WTC11 (cell line): ENCODE results near the gene CORO1C. TPM values are rescaled to one million over a fixed set of nuclear protein-coding genes. Genes with fewer than 3 reads are reported as not detected.
A peak's percentile ranks its signal among the peaks of the same experiment; 100 is the strongest.

Source experiments
- ATAC-seq: fragments of 200-7000 bp; cut with Tn5 transposase; 2 replicates; pipeline ENCODE4 v1.10.0; 2021; ENCODE audit warnings: mild to moderate bottlenecking, moderate library complexity
- CTCF ChIA-PET: fragments of 300-600 bp; sonication (Branson Sonifier 250); formaldehyde crosslinking; loops from one replicate; lab custom pipeline; 2021; ENCODE audit warnings: antibody characterized with exemption; lab: Charles Lee
- POLR2A ChIA-PET: fragments of 350-600 bp; sonication (Branson Sonifier 250); formaldehyde crosslinking; loops from one replicate; lab custom pipeline; 2021; ENCODE audit warnings: antibody characterized with exemption; lab: Charles Lee
- DNase-seq: peaks from one replicate; pipeline ENCODE4 v3.0.0; 2021; ENCODE audit warnings: low spot score
- H3K27ac Mint-ChIP-seq: 2 replicates; pipeline ENCODE4 v1.8.0; 2021; ENCODE audit warnings: mixed read lengths
- H3K27me3 Mint-ChIP-seq: 2 replicates; pipeline ENCODE4 v1.8.0; 2021; ENCODE audit warnings: low read depth, mild to moderate bottlenecking, moderate library complexity, mixed read lengths
- H3K36me3 Mint-ChIP-seq: 2 replicates; pipeline ENCODE4 v1.8.0; 2021; ENCODE audit warnings: mixed read lengths
- H3K4me1 Mint-ChIP-seq: 2 replicates; pipeline ENCODE4 v1.8.0; 2022; ENCODE audit warnings: mixed read lengths
- H3K4me3 Mint-ChIP-seq: 2 replicates; pipeline ENCODE4 v1.8.0; 2021; ENCODE audit warnings: mild to moderate bottlenecking, moderate library complexity, mixed read lengths
- H3K9me3 Mint-ChIP-seq: 2 replicates; pipeline ENCODE4 v1.8.0; 2021; ENCODE audit warnings: mixed read lengths
- CREB1 ChIP-seq: sonication (generic); formaldehyde crosslinking; IDR thresholded peaks from 2 replicates; pipeline ENCODE4 v1.8.0; 2023; ENCODE audit warnings: mild to moderate bottlenecking, missing genetic modification reagents
- CREM ChIP-seq: sonication (generic); formaldehyde crosslinking; IDR thresholded peaks from 2 replicates; pipeline ENCODE4 v1.8.1; 2022; ENCODE audit warnings: mild to moderate bottlenecking, missing genetic modification reagents, moderate library complexity
- FOXJ3 ChIP-seq: sonication (generic); formaldehyde crosslinking; IDR thresholded peaks from 2 replicates; pipeline ENCODE4 v1.9.0; 2021; ENCODE audit warnings: missing genetic modification reagents, mild to moderate bottlenecking, borderline replicate concordance
- GABPB1 ChIP-seq: sonication (generic); formaldehyde crosslinking; IDR thresholded peaks from 2 replicates; pipeline ENCODE4 v1.8.1; 2023; ENCODE audit warnings: mild to moderate bottlenecking, missing genetic modification reagents
- GTF2I ChIP-seq: fragments of 250-450 bp; sonication (Bioruptor Pico); conservative IDR thresholded peaks from 2 replicates; pipeline ENCODE4 v1.4.0; 2021; ENCODE audit warnings: mild to moderate bottlenecking
- MYBL2 ChIP-seq: sonication (generic); formaldehyde crosslinking; IDR thresholded peaks from 2 replicates; pipeline ENCODE4 v1.8.1; 2023; ENCODE audit warnings: mild to moderate bottlenecking, moderate library complexity, missing genetic modification reagents
- OVOL2 ChIP-seq: fragments of 250-450 bp; sonication (Bioruptor Pico); IDR thresholded peaks from 2 replicates; pipeline ENCODE4 v1.9.0; 2021; ENCODE audit warnings: mild to moderate bottlenecking, borderline replicate concordance
- RORB ChIP-seq: fragments of 250-450 bp; sonication (Bioruptor Pico); IDR thresholded peaks from 2 replicates; pipeline ENCODE4 v1.9.0; 2021; ENCODE audit warnings: mild to moderate bottlenecking
- SMAD4 ChIP-seq: sonication (generic); formaldehyde crosslinking; IDR thresholded peaks from 2 replicates; pipeline ENCODE4 v1.8.0; 2022; ENCODE audit warnings: mild to moderate bottlenecking, missing genetic modification reagents
- TEAD4 ChIP-seq: sonication (generic); formaldehyde crosslinking; IDR thresholded peaks from 2 replicates; pipeline ENCODE4 v1.8.0; 2022; ENCODE audit warnings: mild to moderate bottlenecking, missing genetic modification reagents
- ZNF317 ChIP-seq: sonication (generic); formaldehyde crosslinking; IDR thresholded peaks from 2 replicates; pipeline ENCODE4 v1.8.1; 2023; ENCODE audit warnings: low read depth, mild to moderate bottlenecking, moderate library complexity, missing genetic modification reagents, borderline replicate concordance
- ZNF416 ChIP-seq: fragments of 250-450 bp; sonication (Bioruptor Pico); IDR thresholded peaks from 2 replicates; pipeline ENCODE4 v1.9.0; 2021; ENCODE audit warnings: mild to moderate bottlenecking, inconsistent platforms
- ZNF671 ChIP-seq: fragments of 250-450 bp; sonication (Bioruptor Pico); IDR thresholded peaks from 2 replicates; pipeline ENCODE4 v1.8.0; 2021; ENCODE audit warnings: mild to moderate bottlenecking
- total RNA-seq: library from RNA; stranded (reverse); gene quantifications from 3 replicates; pipeline ENCODE4 v1.2.3, GENCODE V29; 2021
- TF ChIP-seq, protein P1 (sequence below): sonication (generic); formaldehyde crosslinking; IDR thresholded peaks from 2 replicates; pipeline ENCODE4 v1.8.0; 2022; ENCODE audit warnings: mild to moderate bottlenecking, missing genetic modification reagents
- TF ChIP-seq, protein P2 (sequence below): sonication (generic); formaldehyde crosslinking; IDR thresholded peaks from 2 replicates; pipeline ENCODE4 v1.8.0; 2022; ENCODE audit warnings: missing genetic modification reagents
- TF ChIP-seq, protein P3 (sequence below): fragments of 250-450 bp; sonication (Bioruptor Pico); IDR thresholded peaks from 2 replicates; pipeline ENCODE4 v1.9.0; 2021; ENCODE audit warnings: mild to moderate bottlenecking
- TF ChIP-seq, protein P4 (sequence below): sonication (generic); formaldehyde crosslinking; IDR thresholded peaks from 2 replicates; pipeline ENCODE4 v1.8.1; 2023; ENCODE audit warnings: mild to moderate bottlenecking, missing genetic modification reagents, moderate library complexity
- TF ChIP-seq, protein P5 (sequence below): fragments of 250-450 bp; sonication (Bioruptor Pico); IDR thresholded peaks from 2 replicates; pipeline ENCODE4 v1.9.0; 2021; ENCODE audit warnings: mild to moderate bottlenecking
- TF ChIP-seq, protein P6 (sequence below): sonication (generic); formaldehyde crosslinking; IDR thresholded peaks from 2 replicates; pipeline ENCODE4 v1.8.1; 2023; ENCODE audit warnings: mild to moderate bottlenecking, missing genetic modification reagents
- TF ChIP-seq, protein P7 (sequence below): sonication (generic); formaldehyde crosslinking; IDR thresholded peaks from 2 replicates; pipeline ENCODE4 v1.8.1; 2023; ENCODE audit warnings: mild to moderate bottlenecking, missing genetic modification reagents, borderline replicate concordance

Gene CORO1C
- total RNA-seq, 1 experiment from 2014 or later: 113 TPM

DNA sequence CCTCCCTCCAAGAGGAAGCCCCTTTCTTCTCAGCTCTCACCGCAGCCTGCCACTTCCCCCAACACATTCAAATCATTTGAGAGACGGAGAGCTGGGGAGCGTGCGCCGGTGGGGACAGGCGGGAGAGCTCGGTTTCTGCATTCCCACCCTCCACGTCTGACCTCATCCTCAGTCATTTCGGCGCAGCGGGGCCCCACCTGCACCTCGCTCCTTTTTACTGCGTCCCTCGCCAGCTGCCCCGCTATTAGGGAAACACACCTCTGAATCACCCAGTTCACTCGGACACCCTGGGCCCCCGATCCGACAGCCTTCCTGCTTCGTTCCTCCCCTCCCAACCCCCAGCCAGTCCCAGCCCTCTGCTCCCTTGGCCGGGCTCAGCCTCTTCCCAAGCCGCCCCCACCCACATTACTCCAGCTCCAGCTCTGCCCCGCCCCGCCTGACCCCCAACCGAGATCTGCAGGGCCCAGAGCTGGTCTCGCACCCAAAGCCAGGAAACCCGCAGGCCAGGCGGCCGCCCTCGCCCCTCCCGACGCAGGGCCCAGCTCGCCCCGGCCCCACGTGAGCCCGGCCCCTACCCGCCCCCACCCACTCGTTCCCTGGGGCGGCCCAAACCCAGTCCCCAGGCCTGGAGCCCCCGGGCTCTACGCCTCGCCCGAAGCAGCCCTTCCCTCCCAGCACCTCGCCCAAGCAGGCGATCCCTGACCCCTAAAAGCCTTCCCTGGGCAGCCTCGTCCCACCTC, 783 bp downstream of the CORO1C start:
- Mint-ChIP-seq H3K4me3 (peak overlapping the region; percentile 90), H3K4me1 (peaks cover 43% of the 10 kb centered on the region), H3K27me3 (no peaks in the 10 kb centered on the region), H3K27ac (peak overlapping the region; percentile 86), H3K36me3 (no peaks in the 10 kb centered on the region), H3K9me3 (no peaks in the 10 kb centered on the region)
- ChIA-PET POLR2A (interaction anchor here (0.6 to 1.4 kb wide), 13 partner anchors 8 to 170 kb away, joined by 3 to 16 read pairs (median 4); partner anchors contain the start of genes ISCU and SART3), CTCF (interaction anchor here (0.9 to 1.4 kb wide), 6 partner anchors 37 to 73 kb away, joined by 3 to 12 read pairs (median 4); no protein-coding TSS in a partner anchor)
- peak; percentile 5 for ATAC-seq
- DNase-seq: peak; percentile 72
- TF ChIP-seq ZNF317 (CRISPR knock-in tag) (no peak), FOXJ3 (CRISPR knock-in tag) (no peak), CREM (CRISPR knock-in tag) (no peak), ZNF416 (CRISPR knock-in tag) (no peak), OVOL2 (CRISPR knock-in tag) (no peak), TEAD4 (CRISPR knock-in tag) (no peak), GTF2I (CRISPR knock-in tag) (no peak), SMAD4 (CRISPR knock-in tag) (no peak), RORB (CRISPR knock-in tag) (no peak), GABPB1 (CRISPR knock-in tag) (no peak), MYBL2 (0 out of 2 replicates have a peak, but pooled peaks have one; percentile 7), ZNF671 (CRISPR knock-in tag) (no peak), CREB1 (CRISPR knock-in tag) (no peak)
- TF ChIP-seq, protein P1, sequence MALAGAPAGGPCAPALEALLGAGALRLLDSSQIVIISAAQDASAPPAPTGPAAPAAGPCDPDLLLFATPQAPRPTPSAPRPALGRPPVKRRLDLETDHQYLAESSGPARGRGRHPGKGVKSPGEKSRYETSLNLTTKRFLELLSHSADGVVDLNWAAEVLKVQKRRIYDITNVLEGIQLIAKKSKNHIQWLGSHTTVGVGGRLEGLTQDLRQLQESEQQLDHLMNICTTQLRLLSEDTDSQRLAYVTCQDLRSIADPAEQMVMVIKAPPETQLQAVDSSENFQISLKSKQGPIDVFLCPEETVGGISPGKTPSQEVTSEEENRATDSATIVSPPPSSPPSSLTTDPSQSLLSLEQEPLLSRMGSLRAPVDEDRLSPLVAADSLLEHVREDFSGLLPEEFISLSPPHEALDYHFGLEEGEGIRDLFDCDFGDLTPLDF (CRISPR knock-in tag): no peak
- TF ChIP-seq, protein P2, sequence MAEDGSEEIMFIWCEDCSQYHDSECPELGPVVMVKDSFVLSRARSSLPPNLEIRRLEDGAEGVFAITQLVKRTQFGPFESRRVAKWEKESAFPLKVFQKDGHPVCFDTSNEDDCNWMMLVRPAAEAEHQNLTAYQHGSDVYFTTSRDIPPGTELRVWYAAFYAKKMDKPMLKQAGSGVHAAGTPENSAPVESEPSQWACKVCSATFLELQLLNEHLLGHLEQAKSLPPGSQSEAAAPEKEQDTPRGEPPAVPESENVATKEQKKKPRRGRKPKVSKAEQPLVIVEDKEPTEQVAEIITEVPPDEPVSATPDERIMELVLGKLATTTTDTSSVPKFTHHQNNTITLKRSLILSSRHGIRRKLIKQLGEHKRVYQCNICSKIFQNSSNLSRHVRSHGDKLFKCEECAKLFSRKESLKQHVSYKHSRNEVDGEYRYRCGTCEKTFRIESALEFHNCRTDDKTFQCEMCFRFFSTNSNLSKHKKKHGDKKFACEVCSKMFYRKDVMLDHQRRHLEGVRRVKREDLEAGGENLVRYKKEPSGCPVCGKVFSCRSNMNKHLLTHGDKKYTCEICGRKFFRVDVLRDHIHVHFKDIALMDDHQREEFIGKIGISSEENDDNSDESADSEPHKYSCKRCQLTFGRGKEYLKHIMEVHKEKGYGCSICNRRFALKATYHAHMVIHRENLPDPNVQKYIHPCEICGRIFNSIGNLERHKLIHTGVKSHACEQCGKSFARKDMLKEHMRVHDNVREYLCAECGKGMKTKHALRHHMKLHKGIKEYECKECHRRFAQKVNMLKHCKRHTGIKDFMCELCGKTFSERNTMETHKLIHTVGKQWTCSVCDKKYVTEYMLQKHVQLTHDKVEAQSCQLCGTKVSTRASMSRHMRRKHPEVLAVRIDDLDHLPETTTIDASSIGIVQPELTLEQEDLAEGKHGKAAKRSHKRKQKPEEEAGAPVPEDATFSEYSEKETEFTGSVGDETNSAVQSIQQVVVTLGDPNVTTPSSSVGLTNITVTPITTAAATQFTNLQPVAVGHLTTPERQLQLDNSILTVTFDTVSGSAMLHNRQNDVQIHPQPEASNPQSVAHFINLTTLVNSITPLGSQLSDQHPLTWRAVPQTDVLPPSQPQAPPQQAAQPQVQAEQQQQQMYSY (CRISPR knock-in tag): 0 out of 2 replicates have a peak, but pooled peaks have one; percentile 7
- TF ChIP-seq, protein P3, sequence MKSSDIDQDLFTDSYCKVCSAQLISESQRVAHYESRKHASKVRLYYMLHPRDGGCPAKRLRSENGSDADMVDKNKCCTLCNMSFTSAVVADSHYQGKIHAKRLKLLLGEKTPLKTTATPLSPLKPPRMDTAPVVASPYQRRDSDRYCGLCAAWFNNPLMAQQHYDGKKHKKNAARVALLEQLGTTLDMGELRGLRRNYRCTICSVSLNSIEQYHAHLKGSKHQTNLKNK (CRISPR knock-in tag): no peak
- TF ChIP-seq, protein P4, sequence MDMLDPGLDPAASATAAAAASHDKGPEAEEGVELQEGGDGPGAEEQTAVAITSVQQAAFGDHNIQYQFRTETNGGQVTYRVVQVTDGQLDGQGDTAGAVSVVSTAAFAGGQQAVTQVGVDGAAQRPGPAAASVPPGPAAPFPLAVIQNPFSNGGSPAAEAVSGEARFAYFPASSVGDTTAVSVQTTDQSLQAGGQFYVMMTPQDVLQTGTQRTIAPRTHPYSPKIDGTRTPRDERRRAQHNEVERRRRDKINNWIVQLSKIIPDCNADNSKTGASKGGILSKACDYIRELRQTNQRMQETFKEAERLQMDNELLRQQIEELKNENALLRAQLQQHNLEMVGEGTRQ (CRISPR knock-in tag): no peak
- TF ChIP-seq, protein P5, sequence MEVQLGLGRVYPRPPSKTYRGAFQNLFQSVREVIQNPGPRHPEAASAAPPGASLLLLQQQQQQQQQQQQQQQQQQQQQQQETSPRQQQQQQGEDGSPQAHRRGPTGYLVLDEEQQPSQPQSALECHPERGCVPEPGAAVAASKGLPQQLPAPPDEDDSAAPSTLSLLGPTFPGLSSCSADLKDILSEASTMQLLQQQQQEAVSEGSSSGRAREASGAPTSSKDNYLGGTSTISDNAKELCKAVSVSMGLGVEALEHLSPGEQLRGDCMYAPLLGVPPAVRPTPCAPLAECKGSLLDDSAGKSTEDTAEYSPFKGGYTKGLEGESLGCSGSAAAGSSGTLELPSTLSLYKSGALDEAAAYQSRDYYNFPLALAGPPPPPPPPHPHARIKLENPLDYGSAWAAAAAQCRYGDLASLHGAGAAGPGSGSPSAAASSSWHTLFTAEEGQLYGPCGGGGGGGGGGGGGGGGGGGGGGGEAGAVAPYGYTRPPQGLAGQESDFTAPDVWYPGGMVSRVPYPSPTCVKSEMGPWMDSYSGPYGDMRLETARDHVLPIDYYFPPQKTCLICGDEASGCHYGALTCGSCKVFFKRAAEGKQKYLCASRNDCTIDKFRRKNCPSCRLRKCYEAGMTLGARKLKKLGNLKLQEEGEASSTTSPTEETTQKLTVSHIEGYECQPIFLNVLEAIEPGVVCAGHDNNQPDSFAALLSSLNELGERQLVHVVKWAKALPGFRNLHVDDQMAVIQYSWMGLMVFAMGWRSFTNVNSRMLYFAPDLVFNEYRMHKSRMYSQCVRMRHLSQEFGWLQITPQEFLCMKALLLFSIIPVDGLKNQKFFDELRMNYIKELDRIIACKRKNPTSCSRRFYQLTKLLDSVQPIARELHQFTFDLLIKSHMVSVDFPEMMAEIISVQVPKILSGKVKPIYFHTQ (CRISPR knock-in tag): no peak
- TF ChIP-seq, protein P6, sequence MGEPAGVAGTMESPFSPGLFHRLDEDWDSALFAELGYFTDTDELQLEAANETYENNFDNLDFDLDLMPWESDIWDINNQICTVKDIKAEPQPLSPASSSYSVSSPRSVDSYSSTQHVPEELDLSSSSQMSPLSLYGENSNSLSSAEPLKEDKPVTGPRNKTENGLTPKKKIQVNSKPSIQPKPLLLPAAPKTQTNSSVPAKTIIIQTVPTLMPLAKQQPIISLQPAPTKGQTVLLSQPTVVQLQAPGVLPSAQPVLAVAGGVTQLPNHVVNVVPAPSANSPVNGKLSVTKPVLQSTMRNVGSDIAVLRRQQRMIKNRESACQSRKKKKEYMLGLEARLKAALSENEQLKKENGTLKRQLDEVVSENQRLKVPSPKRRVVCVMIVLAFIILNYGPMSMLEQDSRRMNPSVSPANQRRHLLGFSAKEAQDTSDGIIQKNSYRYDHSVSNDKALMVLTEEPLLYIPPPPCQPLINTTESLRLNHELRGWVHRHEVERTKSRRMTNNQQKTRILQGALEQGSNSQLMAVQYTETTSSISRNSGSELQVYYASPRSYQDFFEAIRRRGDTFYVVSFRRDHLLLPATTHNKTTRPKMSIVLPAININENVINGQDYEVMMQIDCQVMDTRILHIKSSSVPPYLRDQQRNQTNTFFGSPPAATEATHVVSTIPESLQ: no peak
- TF ChIP-seq, protein P7, sequence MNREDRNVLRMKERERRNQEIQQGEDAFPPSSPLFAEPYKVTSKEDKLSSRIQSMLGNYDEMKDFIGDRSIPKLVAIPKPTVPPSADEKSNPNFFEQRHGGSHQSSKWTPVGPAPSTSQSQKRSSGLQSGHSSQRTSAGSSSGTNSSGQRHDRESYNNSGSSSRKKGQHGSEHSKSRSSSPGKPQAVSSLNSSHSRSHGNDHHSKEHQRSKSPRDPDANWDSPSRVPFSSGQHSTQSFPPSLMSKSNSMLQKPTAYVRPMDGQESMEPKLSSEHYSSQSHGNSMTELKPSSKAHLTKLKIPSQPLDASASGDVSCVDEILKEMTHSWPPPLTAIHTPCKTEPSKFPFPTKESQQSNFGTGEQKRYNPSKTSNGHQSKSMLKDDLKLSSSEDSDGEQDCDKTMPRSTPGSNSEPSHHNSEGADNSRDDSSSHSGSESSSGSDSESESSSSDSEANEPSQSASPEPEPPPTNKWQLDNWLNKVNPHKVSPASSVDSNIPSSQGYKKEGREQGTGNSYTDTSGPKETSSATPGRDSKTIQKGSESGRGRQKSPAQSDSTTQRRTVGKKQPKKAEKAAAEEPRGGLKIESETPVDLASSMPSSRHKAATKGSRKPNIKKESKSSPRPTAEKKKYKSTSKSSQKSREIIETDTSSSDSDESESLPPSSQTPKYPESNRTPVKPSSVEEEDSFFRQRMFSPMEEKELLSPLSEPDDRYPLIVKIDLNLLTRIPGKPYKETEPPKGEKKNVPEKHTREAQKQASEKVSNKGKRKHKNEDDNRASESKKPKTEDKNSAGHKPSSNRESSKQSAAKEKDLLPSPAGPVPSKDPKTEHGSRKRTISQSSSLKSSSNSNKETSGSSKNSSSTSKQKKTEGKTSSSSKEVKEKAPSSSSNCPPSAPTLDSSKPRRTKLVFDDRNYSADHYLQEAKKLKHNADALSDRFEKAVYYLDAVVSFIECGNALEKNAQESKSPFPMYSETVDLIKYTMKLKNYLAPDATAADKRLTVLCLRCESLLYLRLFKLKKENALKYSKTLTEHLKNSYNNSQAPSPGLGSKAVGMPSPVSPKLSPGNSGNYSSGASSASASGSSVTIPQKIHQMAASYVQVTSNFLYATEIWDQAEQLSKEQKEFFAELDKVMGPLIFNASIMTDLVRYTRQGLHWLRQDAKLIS (CRISPR knock-in tag): no peak
